Left hindlimb (tissue), 1 donor: ENCODE data around the gene NEK9.

Experiments used
- DNase-seq: peaks from one replicate; pipeline ENCODE4 v3.0.0-alpha.2; 2018

The NEK9 gene

DNA sequence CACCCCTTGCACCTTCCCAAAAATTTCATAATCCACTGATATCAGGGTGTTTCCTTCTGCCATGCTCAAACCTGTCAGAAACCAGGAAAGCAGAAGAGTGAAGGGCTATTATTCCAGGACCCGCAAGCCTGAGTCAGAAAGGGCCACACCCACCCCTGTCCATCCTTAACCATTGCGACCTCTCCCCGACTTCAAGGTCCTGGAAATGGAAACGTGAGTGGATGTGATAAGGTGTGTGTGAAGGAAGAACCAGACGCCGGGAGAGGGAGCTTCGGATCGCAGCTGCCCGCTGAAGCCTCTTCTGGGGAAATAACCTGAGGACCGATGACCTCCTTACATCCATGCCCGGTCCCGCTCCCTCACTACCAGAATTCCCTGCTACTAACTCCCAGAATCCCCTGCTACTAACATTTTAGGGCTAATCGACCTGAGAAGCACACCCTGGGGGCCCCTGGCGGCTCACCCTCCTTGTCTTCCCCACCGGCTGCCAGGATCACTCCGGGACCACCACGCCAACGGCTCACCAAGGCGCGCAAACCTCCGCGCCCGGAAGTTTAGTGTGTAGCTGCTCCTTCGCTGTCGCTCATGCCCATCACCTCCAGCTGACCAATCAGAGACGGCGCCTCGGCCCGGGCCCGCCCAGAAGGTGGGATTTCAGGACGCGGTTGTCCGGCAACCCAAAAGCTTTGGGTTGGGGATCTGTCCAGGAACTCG, 63.2 kb downstream of the NEK9 start, which contains the start of gene ACYP1:
Gene ACYP1, minus strand, starts transcription at position 534 of the 714 bp plus-strand sequence. Its CDS starts 471 bp downstream, at position 63.
- DNase-seq, result peak; percentile 96

DNA sequence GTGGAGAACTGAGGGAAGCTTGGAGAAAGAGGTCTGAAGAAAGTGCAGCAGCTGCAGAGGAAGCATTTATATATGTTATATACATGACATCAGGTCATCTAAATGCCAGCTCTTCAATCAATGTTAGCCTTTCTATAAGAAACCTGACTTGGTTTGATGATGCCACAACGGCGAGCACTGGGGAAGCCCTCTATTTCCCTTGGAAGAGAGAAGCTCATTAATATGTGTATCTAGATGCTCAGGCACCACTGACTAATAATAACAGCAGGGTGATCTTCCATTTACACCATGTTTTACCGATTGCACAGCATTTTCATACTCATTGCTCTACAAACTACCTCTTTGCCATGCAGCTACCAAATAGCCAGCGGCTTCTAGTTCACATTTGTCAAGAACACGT, 63.8 kb downstream of the NEK9 start:
- no peak for DNase-seq

- DNase-seq, result no peak
Measured at GRCh38 chr14:75060420-75060819, 66.4 kb downstream of the NEK9 start.

GRCh38 chr14:75059642-75060041, 67.2 kb downstream of the NEK9 start:
- DNase-seq, result no peak

DNA sequence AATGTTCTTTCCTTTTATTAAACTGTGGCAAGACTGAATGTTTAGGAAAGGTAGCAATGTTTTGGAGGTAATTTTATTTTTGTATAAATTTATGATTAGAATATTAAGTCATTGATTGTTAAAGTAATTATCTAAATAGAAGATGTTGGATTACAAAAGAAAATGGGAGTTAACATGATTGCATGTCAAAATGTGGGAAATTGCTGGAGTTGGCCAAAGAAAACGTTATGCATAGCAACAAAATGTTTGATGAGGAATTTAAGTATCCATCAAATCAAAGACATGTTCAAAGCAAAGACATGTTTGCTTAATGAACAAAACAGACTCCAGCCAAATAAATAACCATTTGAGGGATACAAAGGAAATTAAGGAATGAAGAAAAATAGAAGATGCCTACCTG, 72.4 kb downstream of the NEK9 start:
- no peak for DNase-seq

DNA sequence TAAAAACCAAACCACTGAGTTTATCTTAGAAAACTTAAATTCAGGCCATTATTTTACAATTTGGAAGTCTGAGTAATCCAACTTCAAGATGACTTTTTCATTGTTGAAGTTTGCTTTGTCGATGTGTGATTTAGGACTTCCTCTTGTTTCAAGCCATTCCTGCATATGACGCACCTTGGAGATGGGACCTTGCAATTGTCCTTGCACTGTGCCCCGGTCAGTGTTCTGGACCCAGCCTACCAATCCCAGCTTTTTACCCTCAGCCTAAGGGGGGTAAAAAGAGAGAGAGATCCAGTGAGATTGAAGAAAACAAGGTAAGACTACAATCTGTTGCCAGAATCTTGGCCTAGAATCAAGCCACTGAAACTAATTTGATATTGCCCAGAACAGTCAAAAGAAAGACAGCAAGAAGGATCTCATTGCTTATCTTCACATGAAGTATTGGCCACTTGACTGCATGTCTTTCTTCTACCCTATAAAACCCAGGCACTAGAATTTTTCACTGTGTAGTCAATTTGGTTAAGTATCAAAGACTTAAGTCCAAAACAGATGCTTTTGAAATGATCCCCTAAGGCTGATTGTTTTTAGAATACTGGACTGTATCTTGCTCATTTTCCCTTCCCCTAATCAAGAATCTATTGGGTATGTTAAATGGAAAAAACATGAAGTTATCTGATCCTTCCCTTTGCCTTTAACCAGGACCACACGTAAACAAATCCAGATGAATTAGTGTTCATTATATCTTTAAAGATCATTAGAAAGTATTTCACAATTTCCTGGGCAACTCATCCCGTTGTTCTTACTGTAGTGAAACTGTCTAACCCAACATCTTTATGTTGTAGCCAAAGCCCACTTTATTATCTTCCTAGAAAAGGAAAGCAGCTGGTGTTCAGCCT, 73.2 kb downstream of the NEK9 start:
- DNase-seq, result no peak

DNA sequence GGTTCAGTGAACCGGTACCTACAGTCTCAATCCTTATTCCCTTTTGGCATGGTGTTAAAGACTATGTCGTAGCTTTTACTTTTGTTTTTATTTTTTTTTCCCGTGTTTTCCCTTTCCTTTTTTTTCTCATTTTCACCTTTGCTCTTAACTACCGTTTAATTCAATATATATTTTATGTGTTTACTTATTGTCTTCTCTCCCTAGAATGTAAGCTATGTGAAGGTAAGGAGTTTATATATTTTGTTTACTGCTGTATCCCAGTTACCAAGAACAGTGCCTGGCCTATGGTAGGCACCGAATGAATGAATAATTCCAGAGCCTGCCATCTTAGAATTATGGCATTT, 75.3 kb downstream of the NEK9 start:
- DNase-seq, result no peak

DNA sequence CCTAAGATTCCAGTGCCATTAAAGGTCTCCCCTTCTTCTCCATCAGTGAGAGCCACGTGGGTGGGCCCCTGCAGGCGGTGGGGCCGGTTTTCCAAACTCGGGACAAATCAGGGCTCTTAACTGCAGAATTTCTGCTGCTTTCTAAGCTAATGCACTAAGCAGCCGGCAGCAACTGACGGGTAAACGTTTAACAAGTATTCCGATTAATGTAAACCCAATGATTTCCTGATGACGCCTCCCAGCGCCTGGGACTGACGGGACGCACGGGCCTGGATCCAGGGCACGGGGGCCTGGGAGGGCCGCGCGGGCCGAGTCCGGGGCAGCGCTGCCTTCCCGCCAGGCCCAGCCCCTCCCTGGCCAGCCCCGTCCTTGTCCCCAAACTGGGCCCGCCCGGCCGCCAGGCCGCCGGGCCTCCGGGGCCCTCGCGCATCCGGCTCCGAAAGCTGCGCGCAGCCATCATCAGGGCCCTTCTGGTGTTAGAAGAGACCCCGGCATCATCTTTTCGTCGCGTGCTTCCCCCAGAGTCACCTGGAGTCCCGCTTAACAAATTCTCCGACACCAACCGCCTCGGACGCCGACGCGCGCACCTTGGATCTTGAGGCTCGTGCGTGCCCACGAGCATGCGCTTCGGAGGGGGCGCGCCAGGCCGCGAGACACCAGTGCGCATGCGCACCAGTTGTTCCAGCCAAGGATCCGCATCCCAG, 75.8 kb downstream of the NEK9 start, which contains the start of gene MLH3:
Gene MLH3, minus strand, starts transcription at position 616 of the 704 bp plus-strand sequence. CDS start 1,812 bp downstream, outside the sequence.
- DNase-seq, result peak; percentile 88

DNA sequence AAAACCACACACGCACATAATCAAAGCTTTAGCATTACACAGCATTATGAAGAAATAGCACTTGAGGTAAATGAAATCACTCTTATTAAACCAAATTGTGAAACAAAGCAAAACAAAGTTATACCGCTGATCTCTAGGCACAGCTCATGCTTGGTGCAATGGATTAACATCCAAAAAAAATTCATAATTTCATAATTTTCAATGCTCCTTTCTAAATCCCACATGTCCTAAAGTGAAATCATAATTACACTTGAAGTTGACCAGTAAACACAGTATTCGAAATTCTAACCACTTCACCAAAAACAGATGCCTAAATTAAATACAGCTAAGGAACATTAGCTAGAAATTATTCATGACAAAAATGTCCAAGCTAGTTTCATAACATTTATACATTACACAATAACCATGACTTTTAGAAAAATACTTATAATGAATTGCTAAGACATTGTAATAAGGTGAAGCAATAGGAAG, 77.1 kb downstream of the NEK9 start:
- no peak for DNase-seq

DNA sequence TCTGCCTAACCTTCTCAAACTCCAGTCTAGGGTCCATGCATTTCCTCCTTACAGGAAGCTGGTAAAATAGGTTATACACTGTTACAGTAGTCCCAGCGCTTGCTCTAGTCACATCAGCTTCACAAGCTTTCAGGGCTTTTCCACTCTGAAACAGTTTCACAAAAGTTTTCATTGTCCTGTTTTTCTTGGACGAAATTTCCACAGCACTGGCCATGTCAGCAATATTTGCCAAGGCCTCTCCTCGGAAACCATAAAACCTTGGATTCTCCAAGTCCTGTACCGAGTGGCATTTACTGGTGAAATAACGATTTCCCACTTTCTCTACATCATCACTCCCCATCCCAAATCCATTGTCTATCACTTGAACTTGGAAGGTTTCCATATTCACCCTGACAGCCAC, 77.7 kb downstream of the NEK9 start:
- no peak for DNase-seq

DNA sequence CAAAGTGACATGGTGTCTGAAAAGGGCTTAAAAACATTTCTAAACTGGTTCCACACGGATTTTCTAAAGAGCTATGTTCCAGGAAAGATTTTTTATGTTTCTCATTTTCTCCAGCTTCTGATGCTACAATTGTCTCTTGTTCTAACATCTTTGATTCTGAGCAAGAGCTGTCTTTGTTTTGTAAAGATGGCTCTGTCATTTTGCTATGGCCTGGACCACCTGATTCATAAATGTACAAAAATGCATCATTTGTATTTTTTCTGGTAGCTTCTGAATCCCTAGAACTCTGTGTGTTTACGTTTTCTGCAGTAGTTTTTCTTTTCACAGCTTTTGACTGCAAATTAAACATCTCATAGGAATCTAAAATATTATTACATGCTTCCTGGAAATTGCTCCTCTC, 78.7 kb downstream of the NEK9 start:
- no peak for DNase-seq

GRCh38 chr14:75047506-75047905, 79.3 kb downstream of the NEK9 start:
- DNase-seq, result no peak

GRCh38 chr14:75046899-75047298, 79.9 kb downstream of the NEK9 start:
- DNase-seq, result no peak

DNA sequence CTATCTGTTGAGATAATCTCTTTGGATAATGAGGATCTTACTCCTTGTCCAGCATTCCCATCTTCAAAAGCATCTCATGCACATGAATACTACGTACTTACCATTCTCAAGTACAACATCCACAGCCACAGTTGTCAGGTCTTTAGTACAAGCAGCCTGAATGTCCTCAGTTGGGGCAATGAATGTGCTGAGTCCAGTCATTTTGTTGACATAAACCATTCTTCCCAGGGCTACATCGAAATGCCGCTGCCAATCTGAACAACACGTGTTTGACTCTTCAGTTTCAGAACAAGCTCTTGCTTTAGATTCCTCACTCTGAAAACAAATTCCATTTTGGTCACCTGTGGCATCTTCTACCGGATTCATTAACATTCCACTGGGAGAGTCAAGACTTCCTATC, 80.6 kb downstream of the NEK9 start:
- DNase-seq, result no peak

DNA sequence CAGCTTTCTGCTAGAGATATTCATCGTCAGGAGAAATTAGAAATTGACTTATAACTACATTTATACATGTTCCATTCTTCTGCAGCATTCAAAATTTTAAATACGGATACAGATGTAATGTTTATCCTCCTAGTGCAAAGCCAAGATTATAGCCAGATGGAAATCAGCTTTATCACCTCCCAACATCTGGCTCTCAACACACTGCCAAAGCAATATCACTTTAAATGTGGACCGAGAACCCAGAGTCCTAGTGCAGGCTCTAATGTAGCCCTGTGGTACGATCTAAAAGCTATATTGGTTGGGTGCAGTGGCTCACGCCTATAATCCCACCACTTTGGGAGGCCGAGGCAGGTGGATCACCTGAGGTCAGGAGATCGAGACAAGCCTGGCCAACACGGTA, 82.1 kb downstream of the NEK9 start:
- DNase-seq, result no peak

GRCh38 chr14:75044322-75044721, 82.5 kb downstream of the NEK9 start:
- no peak for DNase-seq

GRCh38 chr14:75042035-75042434, 84.8 kb downstream of the NEK9 start:
- no peak for DNase-seq

- no peak for DNase-seq
Measured at GRCh38 chr14:75041613-75042012, 85.2 kb downstream of the NEK9 start.

DNA sequence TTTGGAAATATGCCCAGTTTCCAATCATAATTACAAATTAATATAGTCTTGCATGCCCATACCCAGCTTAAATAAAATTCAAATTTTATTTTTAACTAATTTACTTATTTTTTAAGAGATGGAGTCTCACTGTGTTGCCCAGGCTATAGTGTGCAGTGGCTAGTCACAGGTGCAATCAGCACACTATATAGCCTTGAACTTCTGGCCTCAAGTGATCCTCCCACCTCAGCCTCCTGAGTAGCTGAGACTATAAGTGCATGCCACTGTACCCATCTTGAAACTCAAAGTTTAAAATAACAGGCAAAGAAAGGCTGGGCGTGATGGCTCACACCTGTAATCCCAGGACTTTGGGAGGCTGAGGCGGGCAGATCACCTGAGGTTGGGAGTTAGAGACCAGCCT, 85.9 kb downstream of the NEK9 start:
- DNase-seq, result no peak

GRCh38 chr14:75040507-75040906, 86.3 kb downstream of the NEK9 start:
- DNase-seq, result no peak

GRCh38 chr14:75032939-75033338, 93.9 kb downstream of the NEK9 start:
- no peak for DNase-seq

- DNase-seq, result no peak
Measured at GRCh38 chr14:75030147-75030546, 96.7 kb downstream of the NEK9 start.
